Cardiac muscle cell (in vitro differentiated cells and primary cell): Measurements from ENCODE around the gene NELFCD. TPM values are rescaled to one million over a fixed set of nuclear protein-coding genes. Genes with fewer than 3 reads are reported as not detected.

Experiments
- DNase-seq, 2 donors: peaks; one replicate each; pipeline versions ENCODE4 v3.0.0 to v3.0.0-alpha.2; 2010 to 2017; ENCODE audit warnings: low read depth in 1 of 2, low spot score in 1 of 2
- H3K27ac ChIP-seq: fragments of 200-600 bp; sonication (generic); 2 replicates; pipeline ENCODE4 v1.5.1; 2016
- H3K27me3 ChIP-seq: fragments of 200-600 bp; sonication (generic); 2 replicates; pipeline ENCODE4 v1.6.0; 2016; ENCODE audit warnings: control low read depth
- H3K36me3 ChIP-seq: fragments of 200-600 bp; sonication (generic); 2 replicates; pipeline ENCODE4 v1.5.1; 2016; ENCODE audit warnings: control low read depth
- H3K4me1 ChIP-seq: fragments of 200-600 bp; sonication (generic); 2 replicates; pipeline ENCODE4 v1.8.1; 2017; ENCODE audit warnings: low read depth, mild to moderate bottlenecking, mixed run types
- H3K4me3 ChIP-seq: fragments of 200-600 bp; sonication (generic); 2 replicates; pipeline ENCODE4 v1.5.1; 2016; ENCODE audit warnings: mild to moderate bottlenecking
- H3K9me3 ChIP-seq: fragments of 200-600 bp; sonication (generic); 2 replicates; pipeline ENCODE4 v1.5.1; 2017; ENCODE audit warnings: low read depth, mild to moderate bottlenecking, control low read depth
- polyA plus RNA-seq: library from polyadenylated mRNA; unstranded; fragments of >200 nt; fragmentation: Nextera tagmentation; extraction: Ambion mirVana; gene quantifications from 2 replicates; pipeline ENCODE4 v1.2.1, GENCODE V29; 2016
- total RNA-seq: library from RNA; depleted of rRNA; stranded (reverse); fragments of >200 nt; gene quantifications from 2 replicates; pipeline ENCODE4 v1.2.3, GENCODE V29; 2016
- TF ChIP-seq, protein P1 (sequence below): IDR thresholded peaks from 2 replicates; pipeline ENCODE4 v1.5.1; 2012; ENCODE audit warnings: low read depth, mild to moderate bottlenecking, low read length

Gene NELFCD
- total and polyA plus RNA-seq, 2 experiments from 2014 or later, result 77.3 to 109 TPM

DNA sequence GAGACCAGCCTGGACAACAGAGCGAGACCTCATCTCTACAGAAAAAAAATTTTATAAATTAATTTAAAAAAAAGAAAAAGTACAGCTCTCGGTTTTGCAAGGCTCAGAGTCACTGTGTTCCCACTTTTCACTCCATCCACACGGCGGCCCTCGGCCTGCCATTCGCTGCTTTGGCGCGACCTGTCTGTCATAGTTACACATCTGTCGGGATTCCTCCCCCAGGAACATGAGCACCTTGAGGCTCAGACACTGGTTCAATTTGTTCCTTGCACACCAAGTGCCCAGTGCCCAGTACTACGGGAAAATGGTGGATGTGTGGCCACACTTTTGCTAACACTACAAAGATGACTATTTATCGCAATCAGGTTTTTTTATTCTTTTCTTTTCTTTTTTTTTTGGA lies 17.6 kb downstream of the NELFCD start:
- Histone ChIP-seq H3K27me3 (no peaks in the 10 kb centered on the region), H3K9me3 (no peaks in the 10 kb centered on the region), H3K36me3 (peaks cover 20% of the 10 kb centered on the region), H3K4me1 (no peaks in the 10 kb centered on the region), H3K4me3 (no peak overlapping the region), H3K27ac (no peak overlapping the region)
- TF ChIP-seq, protein P1, sequence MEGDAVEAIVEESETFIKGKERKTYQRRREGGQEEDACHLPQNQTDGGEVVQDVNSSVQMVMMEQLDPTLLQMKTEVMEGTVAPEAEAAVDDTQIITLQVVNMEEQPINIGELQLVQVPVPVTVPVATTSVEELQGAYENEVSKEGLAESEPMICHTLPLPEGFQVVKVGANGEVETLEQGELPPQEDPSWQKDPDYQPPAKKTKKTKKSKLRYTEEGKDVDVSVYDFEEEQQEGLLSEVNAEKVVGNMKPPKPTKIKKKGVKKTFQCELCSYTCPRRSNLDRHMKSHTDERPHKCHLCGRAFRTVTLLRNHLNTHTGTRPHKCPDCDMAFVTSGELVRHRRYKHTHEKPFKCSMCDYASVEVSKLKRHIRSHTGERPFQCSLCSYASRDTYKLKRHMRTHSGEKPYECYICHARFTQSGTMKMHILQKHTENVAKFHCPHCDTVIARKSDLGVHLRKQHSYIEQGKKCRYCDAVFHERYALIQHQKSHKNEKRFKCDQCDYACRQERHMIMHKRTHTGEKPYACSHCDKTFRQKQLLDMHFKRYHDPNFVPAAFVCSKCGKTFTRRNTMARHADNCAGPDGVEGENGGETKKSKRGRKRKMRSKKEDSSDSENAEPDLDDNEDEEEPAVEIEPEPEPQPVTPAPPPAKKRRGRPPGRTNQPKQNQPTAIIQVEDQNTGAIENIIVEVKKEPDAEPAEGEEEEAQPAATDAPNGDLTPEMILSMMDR, result no peak
- no peak for DNase-seq

DNA sequence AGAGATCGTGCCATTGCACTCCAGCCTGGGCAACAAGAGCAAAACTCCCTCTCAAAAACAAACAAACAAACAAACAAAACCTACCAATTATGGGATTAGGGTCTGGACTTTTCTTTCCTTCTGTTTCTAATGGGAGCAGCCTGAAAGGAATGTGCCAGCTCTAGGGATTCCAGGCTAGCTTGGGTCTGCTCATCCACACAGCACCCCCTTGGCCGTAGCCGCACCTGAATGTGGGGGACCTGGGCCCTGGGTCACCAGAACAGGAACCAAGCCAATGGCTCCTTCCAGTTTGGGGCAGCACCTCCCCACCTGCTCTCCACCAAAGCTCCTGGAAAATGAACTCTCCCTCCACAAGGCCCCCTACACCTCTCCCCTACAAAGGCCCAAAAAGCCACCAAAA lies 19.3 kb downstream of the NELFCD start:
- no peaks in the 10 kb centered on the region for H3K4me1 ChIP-seq
- H3K9me3 ChIP-seq, result no peaks in the 10 kb centered on the region
- no peaks in the 10 kb centered on the region for H3K27me3 ChIP-seq
- DNase-seq, result no peak
- H3K36me3 ChIP-seq, result peaks cover 5% of the 10 kb centered on the region
- TF ChIP-seq, protein P1, result no peak
- no peak overlapping the region for H3K27ac ChIP-seq
- no peak overlapping the region for H3K4me3 ChIP-seq

DNA sequence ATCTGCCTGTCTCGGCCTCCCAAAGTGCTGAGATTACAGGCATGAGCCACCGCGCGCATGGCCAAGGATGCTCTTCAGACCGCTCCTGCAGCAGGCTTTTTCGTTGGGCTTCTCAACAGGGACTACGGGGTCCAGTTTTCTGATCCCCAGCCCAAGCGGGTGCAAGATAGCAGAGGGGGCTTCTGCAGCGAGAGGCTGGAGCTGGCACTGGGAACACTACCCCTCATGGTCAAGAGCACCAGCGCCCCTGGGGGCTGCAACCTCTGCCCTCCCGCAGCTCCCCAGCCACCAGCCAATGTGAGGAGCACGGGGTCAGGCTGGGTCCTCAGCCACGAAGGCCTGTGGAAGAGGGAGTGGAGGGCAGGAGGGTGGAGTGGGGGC lies 20.0 kb downstream of the NELFCD start:
- DNase-seq, result no peak
- no peak overlapping the region for H3K27ac ChIP-seq
- peaks cover 5% of the 10 kb centered on the region for H3K36me3 ChIP-seq

DNA sequence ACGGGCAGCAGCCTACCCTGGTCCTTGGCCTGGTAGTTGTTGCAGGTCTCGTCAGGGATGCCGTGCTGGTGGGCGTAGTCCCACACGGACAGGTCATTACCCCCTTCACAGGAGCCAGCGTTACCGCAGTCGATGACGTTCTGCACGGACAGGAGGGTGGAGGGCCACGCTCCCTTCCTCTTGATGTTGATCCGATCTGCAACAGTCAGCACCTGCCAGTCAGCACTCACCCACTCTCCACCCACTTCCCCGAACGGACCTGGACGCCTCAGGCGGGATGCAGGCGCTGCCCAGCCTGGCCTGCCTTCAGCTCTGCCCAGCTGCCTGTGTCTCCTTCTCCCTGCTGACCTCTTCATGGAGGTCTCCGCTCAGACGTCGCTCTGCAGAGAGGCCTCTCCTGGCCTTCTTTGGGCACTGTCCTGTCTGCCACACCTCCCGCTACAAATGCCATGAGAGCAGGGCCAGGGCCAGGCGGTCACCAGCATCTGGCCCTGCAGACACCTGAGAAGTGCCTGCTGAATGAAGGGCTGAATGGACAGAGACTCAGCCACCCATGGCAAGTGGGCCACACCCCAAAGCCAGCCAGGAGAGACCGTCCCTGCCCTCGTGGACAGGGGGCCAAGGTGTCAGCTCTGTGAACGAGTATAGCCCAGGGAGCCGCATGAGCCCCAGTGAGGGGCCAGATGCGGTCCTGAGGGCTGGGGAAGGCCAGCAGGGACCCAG lies 20.6 kb downstream of the NELFCD start:
- DNase-seq, result no peak
- Histone ChIP-seq H3K4me1 (peaks cover 7% of the 10 kb centered on the region), H3K36me3 (peaks cover 3% of the 10 kb centered on the region), H3K9me3 (no peaks in the 10 kb centered on the region), H3K27me3 (no peaks in the 10 kb centered on the region), H3K27ac (no peak overlapping the region), H3K4me3 (no peak overlapping the region)
- TF ChIP-seq, protein P1, result no peak

More for the DNA sequence above, 20.0 kb downstream of the NELFCD start:
- H3K4me3 ChIP-seq, result no peak overlapping the region
- H3K4me1 ChIP-seq, result peaks cover 2% of the 10 kb centered on the region
- H3K27me3 ChIP-seq, result no peaks in the 10 kb centered on the region
- no peaks in the 10 kb centered on the region for H3K9me3 ChIP-seq
- TF ChIP-seq, protein P1, result no peak

DNA sequence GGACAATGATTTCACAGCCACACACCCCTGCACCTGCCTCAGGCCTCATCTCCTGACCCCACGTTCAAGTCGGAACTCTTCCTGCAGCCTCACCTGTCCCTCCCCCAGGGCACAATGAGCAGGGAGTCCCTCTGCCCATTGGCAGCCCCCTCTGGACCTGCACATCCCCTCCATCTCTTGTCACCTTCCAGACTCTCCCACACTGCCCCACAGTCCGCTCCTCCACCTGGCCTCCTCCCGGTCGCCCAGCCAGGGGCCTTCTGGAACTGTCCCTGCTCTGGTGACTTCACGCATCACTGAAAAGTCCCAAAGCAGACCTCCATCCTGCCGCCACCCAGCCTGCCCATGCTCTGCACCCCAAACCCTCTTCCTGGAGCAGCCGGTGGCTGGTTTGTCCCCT lies 21.3 kb downstream of the NELFCD start:
- peaks cover 10% of the 10 kb centered on the region for H3K4me1 ChIP-seq
- H3K9me3 ChIP-seq, result no peaks in the 10 kb centered on the region
- no peaks in the 10 kb centered on the region for H3K27me3 ChIP-seq
- TF ChIP-seq, protein P1, result no peak
- H3K36me3 ChIP-seq, result no peaks in the 10 kb centered on the region
- no peak overlapping the region for H3K4me3 ChIP-seq
- H3K27ac ChIP-seq, result no peak overlapping the region
- DNase-seq, result no peak
